ENCODE measurements around the gene SUGP2. TPM values are rescaled to one million over a fixed set of nuclear protein-coding genes. Genes with fewer than 3 reads are reported as not detected.

The SUGP2 gene
- total RNA-seq, 4 donors from 2014 or later = 43.0 to 132 (median 57.9) TPM

- Histone ChIP-seq H3K4me1 (peaks cover 0 to 5% (median 1%) of the 10 kb centered on the region in 4 donors), H3K27me3 (no peaks in the 10 kb centered on the region), H3K36me3 (peaks cover 0 to 10% (median 0%) of the 10 kb centered on the region in 4 donors), H3K4me3 (no peak overlapping the region), H3K27ac (no peak overlapping the region), H3K9me3 (no peaks in the 10 kb centered on the region)
- TF ChIP-seq POLR2AphosphoS5 (IDR thresholded peaks at IDR 0.05) (no peak), POLR2A (IDR thresholded peaks at IDR 0.05) (no peak), EP300 (IDR thresholded peaks at IDR 0.05; ENCODE audit: low read depth) (no peak)
- TF ChIP-seq, protein P1, sequence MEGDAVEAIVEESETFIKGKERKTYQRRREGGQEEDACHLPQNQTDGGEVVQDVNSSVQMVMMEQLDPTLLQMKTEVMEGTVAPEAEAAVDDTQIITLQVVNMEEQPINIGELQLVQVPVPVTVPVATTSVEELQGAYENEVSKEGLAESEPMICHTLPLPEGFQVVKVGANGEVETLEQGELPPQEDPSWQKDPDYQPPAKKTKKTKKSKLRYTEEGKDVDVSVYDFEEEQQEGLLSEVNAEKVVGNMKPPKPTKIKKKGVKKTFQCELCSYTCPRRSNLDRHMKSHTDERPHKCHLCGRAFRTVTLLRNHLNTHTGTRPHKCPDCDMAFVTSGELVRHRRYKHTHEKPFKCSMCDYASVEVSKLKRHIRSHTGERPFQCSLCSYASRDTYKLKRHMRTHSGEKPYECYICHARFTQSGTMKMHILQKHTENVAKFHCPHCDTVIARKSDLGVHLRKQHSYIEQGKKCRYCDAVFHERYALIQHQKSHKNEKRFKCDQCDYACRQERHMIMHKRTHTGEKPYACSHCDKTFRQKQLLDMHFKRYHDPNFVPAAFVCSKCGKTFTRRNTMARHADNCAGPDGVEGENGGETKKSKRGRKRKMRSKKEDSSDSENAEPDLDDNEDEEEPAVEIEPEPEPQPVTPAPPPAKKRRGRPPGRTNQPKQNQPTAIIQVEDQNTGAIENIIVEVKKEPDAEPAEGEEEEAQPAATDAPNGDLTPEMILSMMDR (IDR thresholded peaks at IDR 0.05) = no peak
- no peak for DNase-seq
- in situ Hi-C loops (cut with MboI; ENCODE audit: low pct_ligation_motif_present in 1 of 4, low pct_unique_long_range_greater_than_20kb in 1 of 4, low sequenced_read_pairs in 3 of 4) = loop anchor here in 1 of 4 donors (10.0 kb wide), 1 partner anchor 76 kb away; the partner anchor contains the start of gene TMEM161A
- WGBS, 2 donors (ENCODE audit: low coverage in 1 of 2) = 60 to 87% methylated on average over 1 to 17 of the region's 17 CpGs
- intact Hi-C loops (cut with DNase I; ENCODE audit: low total_unique reads) = loop anchor here (10.0 kb wide), 2 partner anchors 76 to 116 kb away; partner anchors contain the start of genes MEF2B and TMEM161A
Observed at GRCh38 chr19:19059018-19059836, 25.9 kb upstream of the SUGP2 start.

- peaks cover 0 to 10% (median 0%) of the 10 kb centered on the region in 4 donors for H3K36me3 ChIP-seq
- no peaks in the 10 kb centered on the region for H3K9me3 ChIP-seq
- no peak overlapping the region for H3K27ac ChIP-seq
- intact Hi-C loops (cut with DNase I; ENCODE audit: low total_unique reads) (loop anchor here (10.0 kb wide), 2 partner anchors 77 to 117 kb away; partner anchors contain the start of genes MEF2B and TMEM161A), in situ Hi-C loops (cut with MboI; ENCODE audit: low pct_ligation_motif_present in 1 of 4, low pct_unique_long_range_greater_than_20kb in 1 of 4, low sequenced_read_pairs in 3 of 4) (loop anchor here in 1 of 4 donors (10.0 kb wide), 1 partner anchor 77 kb away; the partner anchor contains the start of gene TMEM161A)
- TF ChIP-seq, protein P1 (IDR thresholded peaks at IDR 0.05) = no peak
- TF ChIP-seq POLR2A (IDR thresholded peaks at IDR 0.05) (no peak), POLR2AphosphoS5 (IDR thresholded peaks at IDR 0.05) (no peak), EP300 (IDR thresholded peaks at IDR 0.05; ENCODE audit: low read depth) (no peak)
- no peaks in the 10 kb centered on the region for H3K27me3 ChIP-seq
- WGBS, 2 donors (ENCODE audit: low coverage in 1 of 2) = 86% methylated on average over 7 of the region's 7 CpGs; no CpG with 5 or more reads in 1 of the 2 donors
- no peaks in the 10 kb centered on the region for H3K4me1 ChIP-seq
- DNase-seq = peak; percentile 31
- no peak overlapping the region for H3K4me3 ChIP-seq
Observed at GRCh38 chr19:19057720-19058119, 24.4 kb upstream of the SUGP2 start.

GRCh38 chr19:19057317-19057716 lies 24.0 kb upstream of the SUGP2 start:
- Histone ChIP-seq H3K27ac (no peak overlapping the region), H3K9me3 (no peaks in the 10 kb centered on the region), H3K27me3 (no peaks in the 10 kb centered on the region), H3K4me1 (no peaks in the 10 kb centered on the region), H3K36me3 (peaks cover 0 to 10% (median 0%) of the 10 kb centered on the region in 4 donors), H3K4me3 (no peak overlapping the region)
- TF ChIP-seq, protein P1 (IDR thresholded peaks at IDR 0.05) = no peak
- TF ChIP-seq POLR2A (IDR thresholded peaks at IDR 0.05) (no peak), EP300 (IDR thresholded peaks at IDR 0.05; ENCODE audit: low read depth) (no peak), POLR2AphosphoS5 (IDR thresholded peaks at IDR 0.05) (no peak)
- 89% methylated on average over 13 of the region's 13 CpGs; no CpG with 5 or more reads in 1 of the 2 donors for WGBS, 2 donors (ENCODE audit: low coverage in 1 of 2)
- intact Hi-C loops (cut with DNase I; ENCODE audit: low total_unique reads) = loop anchor here (10.0 kb wide), 2 partner anchors 77 to 117 kb away; partner anchors contain the start of genes MEF2B and TMEM161A
- no peak for DNase-seq
- in situ Hi-C loops (cut with MboI; ENCODE audit: low pct_ligation_motif_present in 1 of 4, low pct_unique_long_range_greater_than_20kb in 1 of 4, low sequenced_read_pairs in 3 of 4) = loop anchor here in 1 of 4 donors (10.0 kb wide), 1 partner anchor 77 kb away; the partner anchor contains the start of gene TMEM161A

Data from transverse colon (tissue), 4 donors.